Measurements from ENCODE around the gene NANOS2.
"Not testable (repeated sequence)": the region's sequence is repeated elsewhere in the genome, so short reads cannot be mapped to it uniquely, and the experiment has no call there.

Gene NANOS2

GRCh38 chr19:45876411-45877197 is 38.0 kb downstream of the NANOS2 start:
- in situ Hi-C loops (cut with MboI; ENCODE audit: low sequenced_read_pairs), result no loop called here

- in situ Hi-C loops (cut with MboI; ENCODE audit: low sequenced_read_pairs), result no loop called here
These were observed 38.5 kb downstream of the NANOS2 start for GRCh38 chr19:45876161-45876410.

DNA sequence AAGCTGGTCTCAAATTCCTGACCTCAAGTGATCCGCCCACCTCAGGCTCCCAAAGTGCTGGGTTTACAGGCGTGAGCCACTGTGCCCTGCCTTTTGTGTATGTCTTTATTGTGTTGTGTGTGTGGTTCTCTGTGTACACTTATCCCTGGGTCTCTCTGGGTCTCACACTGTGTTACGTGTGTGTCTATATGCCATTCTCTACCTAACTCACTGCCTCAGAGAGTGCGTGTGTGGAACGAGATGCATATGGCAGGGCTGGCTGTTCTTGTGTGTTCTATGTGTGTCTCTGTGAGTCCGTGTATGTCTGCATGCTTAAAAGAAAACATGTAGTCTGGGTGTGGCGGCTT is 40.0 kb downstream of the NANOS2 start:
- in situ Hi-C loops (cut with MboI; ENCODE audit: low sequenced_read_pairs), result no loop called here

DNA sequence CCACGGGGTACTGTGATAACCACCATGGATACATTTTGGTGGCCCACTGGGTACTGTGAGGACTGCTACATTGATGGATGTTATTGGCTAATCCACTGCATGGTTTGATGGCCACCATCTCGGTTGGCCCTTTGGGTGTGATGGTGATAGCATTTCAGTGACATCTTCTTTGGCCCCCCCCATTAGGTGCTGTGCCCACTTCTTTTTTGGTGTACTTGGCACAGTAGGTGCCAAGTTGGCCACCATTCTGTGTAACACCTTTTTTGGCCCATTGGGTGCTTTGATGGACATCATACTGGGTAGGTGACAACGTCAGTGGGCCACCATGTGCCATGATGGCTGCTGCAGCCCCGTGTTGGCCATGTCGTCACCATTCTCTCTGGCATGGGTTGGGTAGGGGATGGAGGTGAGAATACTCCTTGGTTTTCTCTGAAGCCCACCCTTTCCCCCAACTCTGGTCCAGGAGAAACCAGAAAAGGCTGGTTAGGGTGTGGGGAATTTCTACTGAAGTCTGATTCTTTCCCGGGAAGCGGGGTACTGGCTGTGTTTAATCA is 41.3 kb downstream of the NANOS2 start:
- in situ Hi-C loops (cut with MboI; ENCODE audit: low sequenced_read_pairs), result no loop called here

- in situ Hi-C loops (cut with MboI; ENCODE audit: low sequenced_read_pairs), result no loop called here
These were observed 42.3 kb downstream of the NANOS2 start for GRCh38 chr19:45872095-45872919.

GRCh38 chr19:45870798-45871197 is 43.8 kb downstream of the NANOS2 start:
- in situ Hi-C loops (cut with MboI; ENCODE audit: low sequenced_read_pairs), result no loop called here

GRCh38 chr19:45867241-45867640 is 47.3 kb downstream of the NANOS2 start:
- in situ Hi-C loops (cut with MboI; ENCODE audit: low sequenced_read_pairs), result not testable (repeated sequence)

GRCh38 chr19:45866400-45867176 is 48.0 kb downstream of the NANOS2 start:
- in situ Hi-C loops (cut with MboI; ENCODE audit: low sequenced_read_pairs), result no loop called here

- in situ Hi-C loops (cut with MboI; ENCODE audit: low sequenced_read_pairs), result no loop called here
These were observed 49.2 kb downstream of the NANOS2 start for GRCh38 chr19:45865269-45865948.

GRCh38 chr19:45864629-45865082 is 49.9 kb downstream of the NANOS2 start:
- in situ Hi-C loops (cut with MboI; ENCODE audit: low sequenced_read_pairs), result no loop called here

DNA sequence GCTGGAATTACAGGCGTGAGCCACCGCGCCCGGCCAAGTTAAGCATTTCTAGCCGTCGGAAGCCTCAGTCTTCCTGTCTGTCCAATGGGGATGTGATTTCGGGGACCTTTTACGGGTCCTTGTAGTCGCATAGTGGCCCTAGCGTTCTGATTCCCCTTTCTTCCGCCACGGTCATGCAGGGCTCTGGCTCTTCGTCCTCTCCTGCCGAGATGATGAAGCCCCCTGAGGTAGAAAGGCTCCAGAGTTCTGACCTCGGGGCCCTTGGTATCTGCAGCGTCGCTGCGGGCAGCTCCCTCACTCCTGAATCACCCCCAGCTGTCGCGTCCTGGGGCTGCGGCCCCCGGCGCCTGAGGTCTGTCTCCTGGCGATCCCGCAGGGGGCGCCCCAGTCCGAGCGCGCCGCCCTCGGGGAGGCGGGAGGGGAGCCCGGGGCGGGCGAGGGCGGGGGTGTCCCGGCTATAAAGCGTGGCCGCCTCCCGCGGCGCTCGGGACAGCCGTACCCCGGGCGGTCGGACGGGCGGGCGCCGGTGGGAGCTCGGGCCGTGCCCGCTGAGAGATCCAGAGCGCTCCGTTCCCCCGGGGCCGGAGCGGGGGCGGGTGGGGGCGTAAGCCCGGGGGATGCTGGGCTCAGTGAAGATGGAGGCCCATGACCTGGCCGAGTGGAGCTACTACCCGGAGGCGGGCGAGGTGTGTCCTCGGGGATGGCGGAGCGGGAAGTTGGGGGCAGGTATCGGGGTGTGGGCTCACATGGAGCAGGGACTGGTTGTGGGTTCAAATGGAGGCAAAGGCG is 50.5 kb downstream of the NANOS2 start, which contains the start of gene FOXA3:
FOXA3 (plus strand) TSS at position 487 of the 789 bp plus-strand sequence; CDS start at position 618, 131 bp downstream.
- in situ Hi-C loops (cut with MboI; ENCODE audit: low sequenced_read_pairs), result no loop called here

GRCh38 chr19:45863335-45863839 is 51.2 kb downstream of the NANOS2 start:
- in situ Hi-C loops (cut with MboI; ENCODE audit: low sequenced_read_pairs), result no loop called here

Data from HL-60/S4 treated with phorbol 12-myristate 13-acetate at 8.2 ng/mL for 4 days and 3 days (cell line).